ENCODE measurements around the gene P4HA3.

DNA sequence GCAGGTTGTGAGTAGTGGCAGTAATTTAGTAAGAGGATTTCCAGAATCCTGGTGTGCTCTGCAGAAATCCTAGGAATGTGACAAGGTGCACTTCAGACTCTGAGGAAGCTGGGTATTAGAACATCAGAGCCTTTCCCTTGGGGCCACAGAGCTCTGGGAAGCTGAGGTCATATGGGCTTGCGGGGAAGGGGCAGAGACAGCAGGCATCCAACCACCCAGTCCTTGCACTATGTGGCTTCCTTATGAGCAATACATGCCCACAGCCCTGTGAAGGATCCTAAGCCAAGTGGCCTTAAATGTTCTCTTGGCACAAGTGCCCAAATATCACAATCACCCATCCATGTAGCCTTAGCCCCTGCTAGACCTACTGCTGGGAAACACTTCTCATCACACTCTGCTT lies 46.2 kb downstream of the P4HA3 start:
- TF ChIP-seq CTCF (IDR thresholded peaks at IDR 0.05): no peak
- TF ChIP-seq POLR2A (IDR thresholded peaks at IDR 0.05): no peak

Measured in adrenal gland (tissue), 5 donors.